SK-N-MC (cell line): ENCODE data around the gene RYR3.

ENCODE experiments used
- DNase-seq: peaks from one replicate; pipeline ENCODE4 v3.0.0-alpha.2; 2011; ENCODE audit warnings: low read depth, low spot score
- H3K27ac ChIP-seq: fragments of 200-600 bp; sonication (generic); 2 replicates; pipeline ENCODE4 v1.5.1; 2016; ENCODE audit warnings: mixed run types
- H3K36me3 ChIP-seq: fragments of 200-600 bp; sonication (generic); 2 replicates; pipeline ENCODE4 v1.6.1; 2017; ENCODE audit warnings: antibody characterized with exemption, low read length, mixed read lengths; ENCODE audit not compliant: insufficient read depth
- H3K4me3 ChIP-seq: fragments of 200-600 bp; sonication (generic); 2 replicates; pipeline ENCODE4 v1.5.1; 2016
- H3K9ac ChIP-seq: fragments of 200-600 bp; sonication (generic); 2 replicates; pipeline ENCODE4 v1.8.0; 2017; ENCODE audit warnings: mixed run types, mixed read lengths; ENCODE audit not compliant: insufficient read length
- H3K9me3 ChIP-seq: fragments of 200-600 bp; sonication (generic); 2 replicates; pipeline ENCODE4 v1.6.1; 2017; ENCODE audit warnings: low read depth, mild to moderate bottlenecking, antibody characterized with exemption, low read length, moderate library complexity, mixed read lengths
- EZH2 ChIP-seq: fragments of 200-600 bp; sonication (generic); IDR thresholded peaks from one replicate; pipeline ENCODE4 v1.6.1; 2017; ENCODE audit warnings: antibody characterized with exemption
- FOXP2 ChIP-seq: optimal IDR thresholded peaks from 2 replicates; pipeline ENCODE3; 2011; ENCODE audit warnings: mild to moderate bottlenecking, moderate library complexity; ENCODE audit not compliant: insufficient read depth; ENCODE audit errors: extremely low read length, control extremely low read depth
- POLR2AphosphoS5 ChIP-seq: IDR thresholded peaks from 2 replicates; pipeline ENCODE4 v1.6.1; 2012; ENCODE audit warnings: mild to moderate bottlenecking, low read depth, low read length, borderline replicate concordance

The RYR3 gene

DNA sequence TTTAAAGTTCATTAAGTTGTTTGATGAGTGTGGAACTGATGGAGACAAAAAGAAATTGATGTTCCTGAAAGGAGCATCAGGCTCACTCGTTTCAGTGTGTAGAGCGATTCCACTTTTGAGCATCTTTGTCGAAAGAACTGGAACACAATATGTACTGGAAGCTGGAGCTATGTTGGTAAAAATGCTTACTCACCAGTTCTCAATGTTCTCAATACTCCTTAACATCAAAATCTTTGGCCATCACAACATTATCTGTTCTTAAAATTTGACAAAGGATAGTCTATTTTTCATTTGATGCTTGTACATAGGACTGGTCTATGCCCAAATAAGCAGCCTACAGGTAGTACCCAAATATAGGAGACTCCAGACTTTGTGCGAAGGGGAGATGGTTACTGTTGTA is 18.7 kb downstream of the RYR3 start:
- H3K36me3 ChIP-seq, result no peaks in the 10 kb centered on the region
- H3K27ac ChIP-seq, result no peak overlapping the region
- H3K4me3 ChIP-seq, result no peak overlapping the region
- TF ChIP-seq FOXP2, result no peak
- no peak for TF ChIP-seq POLR2AphosphoS5
- H3K9me3 ChIP-seq, result no peaks in the 10 kb centered on the region
- no peak overlapping the region for H3K9ac ChIP-seq
- DNase-seq, result no peak

DNA sequence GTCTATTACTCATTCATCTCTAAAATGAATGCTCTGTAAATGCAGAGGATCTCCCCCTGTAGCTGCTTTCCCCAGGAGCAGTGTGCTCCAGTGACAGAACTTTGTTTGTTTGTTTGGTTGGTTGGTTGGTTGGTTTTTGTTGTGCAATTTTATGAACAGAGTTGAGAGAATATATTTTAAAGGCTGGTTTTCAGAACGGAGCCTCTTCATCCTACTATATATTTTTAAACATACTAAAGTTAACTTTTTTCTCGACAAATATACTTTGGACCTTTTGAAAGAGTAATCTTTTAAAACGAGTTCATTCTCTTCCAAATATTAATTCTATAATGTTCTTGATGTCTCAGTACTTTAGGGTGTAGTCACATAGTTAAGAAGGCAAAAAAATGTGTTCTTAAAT is 20.2 kb downstream of the RYR3 start:
- no peak for TF ChIP-seq POLR2AphosphoS5
- no peak for TF ChIP-seq FOXP2
- no peak for TF ChIP-seq EZH2
- Histone ChIP-seq H3K27ac (no peak overlapping the region), H3K36me3 (no peaks in the 10 kb centered on the region), H3K9ac (no peak overlapping the region), H3K9me3 (no peaks in the 10 kb centered on the region), H3K4me3 (no peak overlapping the region)
- no peak for DNase-seq

DNA sequence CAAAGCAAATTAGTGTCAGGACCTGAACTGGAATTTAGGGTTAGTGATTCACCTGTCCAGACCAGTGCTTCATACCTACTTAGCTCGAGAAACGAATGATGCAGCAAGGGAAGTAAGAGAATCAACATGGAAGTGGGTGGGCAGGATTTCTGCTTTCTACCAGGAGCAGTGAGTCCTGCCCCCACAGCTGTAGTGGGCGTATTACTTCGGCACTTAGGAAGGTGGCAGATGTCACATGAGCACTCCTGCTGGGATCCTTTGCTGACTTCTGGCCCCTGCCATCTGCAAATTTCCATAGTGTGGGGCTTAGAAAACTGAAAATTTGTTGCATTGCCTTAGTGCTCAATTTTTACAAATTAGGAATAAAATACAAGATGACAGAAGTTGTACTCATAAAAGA is 31.2 kb downstream of the RYR3 start:
- Histone ChIP-seq H3K4me3 (no peak overlapping the region), H3K9ac (no peak overlapping the region), H3K27ac (no peak overlapping the region), H3K36me3 (no peaks in the 10 kb centered on the region), H3K9me3 (no peaks in the 10 kb centered on the region)
- no peak for TF ChIP-seq EZH2
- TF ChIP-seq FOXP2, result no peak
- TF ChIP-seq POLR2AphosphoS5, result no peak
- DNase-seq, result no peak

DNA sequence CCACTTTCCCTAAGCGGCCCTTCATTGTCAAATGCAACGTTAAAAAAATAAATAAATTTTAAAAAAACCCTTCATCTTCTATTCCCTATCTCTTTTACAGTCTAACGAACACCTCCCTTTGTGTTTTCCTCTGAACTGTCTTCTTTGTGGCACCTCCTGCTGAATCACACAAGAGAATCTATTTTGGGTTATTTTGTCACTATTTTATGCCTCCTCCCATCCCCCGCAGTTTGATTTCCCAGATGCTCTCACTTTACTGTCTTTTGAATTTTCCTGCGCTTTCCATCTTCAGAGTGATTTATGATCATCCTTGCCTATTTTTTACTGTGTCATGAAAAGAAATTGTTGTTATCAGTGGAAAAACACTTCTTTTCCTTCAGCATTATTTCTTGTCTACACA is 32.5 kb downstream of the RYR3 start:
- no peaks in the 10 kb centered on the region for H3K36me3 ChIP-seq
- no peak overlapping the region for H3K9ac ChIP-seq
- no peak overlapping the region for H3K4me3 ChIP-seq
- DNase-seq, result no peak
- TF ChIP-seq EZH2 (no peak), FOXP2 (no peak), POLR2AphosphoS5 (no peak)
- no peaks in the 10 kb centered on the region for H3K9me3 ChIP-seq
- no peak overlapping the region for H3K27ac ChIP-seq

DNA sequence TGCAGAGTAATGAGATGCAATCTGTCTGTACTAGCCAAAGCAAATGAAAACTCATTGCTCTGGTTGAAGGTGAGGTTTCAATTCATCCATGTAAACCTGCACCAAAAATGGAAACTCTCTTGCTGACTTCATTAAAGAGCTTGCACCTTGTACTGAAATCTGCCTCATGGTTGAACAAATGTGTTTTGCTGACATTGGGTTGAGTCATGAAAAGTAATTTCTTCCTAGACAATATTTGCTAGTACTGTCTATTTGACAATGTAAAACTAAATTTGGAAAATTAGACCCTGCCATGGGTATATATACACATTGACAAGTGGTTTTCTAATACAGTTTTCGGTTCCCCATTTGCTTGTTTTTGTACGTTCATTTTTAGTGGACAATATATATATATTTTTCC is 33.3 kb downstream of the RYR3 start:
- Histone ChIP-seq H3K9ac (no peak overlapping the region), H3K4me3 (no peak overlapping the region), H3K36me3 (no peaks in the 10 kb centered on the region), H3K9me3 (no peaks in the 10 kb centered on the region), H3K27ac (no peak overlapping the region)
- no peak for DNase-seq
- TF ChIP-seq FOXP2 (no peak), POLR2AphosphoS5 (no peak), EZH2 (no peak)

DNA sequence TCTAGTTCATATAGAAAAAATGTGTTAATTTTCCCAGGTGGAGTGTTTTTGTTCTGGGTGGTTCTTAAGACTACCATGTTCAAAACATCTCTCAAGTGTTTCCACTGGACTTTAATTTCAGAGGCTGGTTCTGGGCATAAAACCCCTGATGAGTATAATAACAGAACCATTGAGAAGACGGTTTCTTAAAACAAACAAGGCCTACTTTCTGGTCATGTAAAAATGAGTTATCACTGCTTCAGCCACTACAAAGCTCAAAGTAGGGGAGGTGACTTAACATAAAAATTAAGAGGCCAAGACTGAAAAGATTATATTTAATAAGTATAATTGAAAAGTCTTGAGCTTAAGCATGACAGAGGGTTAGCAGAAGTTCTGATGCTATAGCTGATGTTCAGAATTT is 33.8 kb downstream of the RYR3 start:
- no peaks in the 10 kb centered on the region for H3K9me3 ChIP-seq
- H3K4me3 ChIP-seq, result no peak overlapping the region
- no peak for TF ChIP-seq EZH2
- TF ChIP-seq FOXP2, result no peak
- TF ChIP-seq POLR2AphosphoS5, result no peak
- H3K27ac ChIP-seq, result no peak overlapping the region
- no peak for DNase-seq
- no peaks in the 10 kb centered on the region for H3K36me3 ChIP-seq
- no peak overlapping the region for H3K9ac ChIP-seq

DNA sequence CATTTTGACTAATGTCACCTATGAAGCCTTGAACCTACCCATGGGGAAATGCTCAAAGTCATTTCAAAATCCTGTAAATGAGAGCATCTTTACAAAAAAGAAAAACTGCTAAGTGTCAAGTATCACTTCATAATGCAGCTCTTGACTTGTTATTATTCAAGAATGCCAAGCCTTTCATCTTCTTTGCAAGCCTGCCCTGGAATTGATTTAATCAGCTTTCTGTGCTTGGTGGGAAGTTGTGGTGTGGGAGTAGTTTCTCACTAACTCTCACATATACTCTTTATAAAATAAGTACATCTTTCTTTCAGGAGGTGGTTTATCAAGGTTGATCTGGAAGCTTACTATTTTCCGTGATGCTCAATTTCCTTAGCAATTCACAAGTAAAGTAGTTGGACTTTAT is 43.6 kb downstream of the RYR3 start:
- Histone ChIP-seq H3K9me3 (no peaks in the 10 kb centered on the region), H3K27ac (no peak overlapping the region), H3K9ac (no peak overlapping the region), H3K4me3 (no peak overlapping the region), H3K36me3 (no peaks in the 10 kb centered on the region)
- TF ChIP-seq EZH2 (no peak), FOXP2 (no peak), POLR2AphosphoS5 (no peak)
- DNase-seq, result no peak

DNA sequence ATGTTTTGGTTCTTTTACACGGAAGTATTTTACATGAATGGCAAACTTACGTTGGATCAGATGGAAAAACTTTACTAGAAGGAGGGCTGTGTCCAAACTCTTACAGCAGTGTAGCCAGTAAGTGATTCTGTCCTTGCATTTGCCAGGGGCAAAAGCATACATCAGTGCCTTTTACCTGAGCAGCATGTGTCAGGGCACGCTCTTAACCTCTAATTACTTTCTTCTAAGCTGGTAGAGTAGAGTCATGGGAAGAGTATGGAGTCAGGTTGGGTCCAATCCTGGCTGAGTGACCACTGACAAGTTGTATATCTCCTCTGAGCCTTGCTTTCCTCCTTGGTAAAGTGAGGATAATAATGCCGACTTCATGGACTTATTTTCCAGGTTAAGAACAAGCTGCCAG is 47.1 kb downstream of the RYR3 start:
- H3K27ac ChIP-seq, result no peak overlapping the region
- H3K9ac ChIP-seq, result no peak overlapping the region
- H3K4me3 ChIP-seq, result no peak overlapping the region
- no peak for DNase-seq
- H3K9me3 ChIP-seq, result no peaks in the 10 kb centered on the region
- no peaks in the 10 kb centered on the region for H3K36me3 ChIP-seq
- TF ChIP-seq FOXP2, result no peak
- TF ChIP-seq EZH2, result no peak
- no peak for TF ChIP-seq POLR2AphosphoS5

DNA sequence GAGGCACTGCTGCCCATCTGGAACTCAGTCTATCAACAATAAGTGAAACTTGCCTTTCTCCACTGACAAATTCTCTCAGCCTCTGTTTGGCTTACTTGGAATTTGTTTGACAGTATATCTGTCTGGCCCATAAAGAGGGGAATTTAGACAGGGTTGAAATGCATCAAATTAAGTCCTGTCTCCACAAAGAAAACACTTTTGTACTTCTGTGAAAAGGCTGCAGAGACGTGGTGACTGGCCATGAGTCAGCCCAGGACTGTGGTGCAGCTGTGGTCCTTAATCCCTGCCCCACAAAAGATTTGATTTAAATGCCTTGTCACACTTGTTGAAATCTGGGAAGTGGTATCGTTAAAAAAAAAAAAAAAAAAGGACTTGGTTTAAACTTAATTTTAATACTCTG is 47.5 kb downstream of the RYR3 start:
- DNase-seq, result no peak
- Histone ChIP-seq H3K4me3 (no peak overlapping the region), H3K9ac (no peak overlapping the region), H3K9me3 (no peaks in the 10 kb centered on the region), H3K27ac (no peak overlapping the region), H3K36me3 (no peaks in the 10 kb centered on the region)
- TF ChIP-seq EZH2, result no peak
- TF ChIP-seq FOXP2, result no peak
- no peak for TF ChIP-seq POLR2AphosphoS5
